Right cardiac atrium (tissue), 5 donors: ENCODE results near the gene RAB21. TPM values are rescaled to one million over a fixed set of nuclear protein-coding genes. Genes with fewer than 3 reads are reported as not detected.
"Not testable (repeated sequence)": the region's sequence is repeated elsewhere in the genome, so short reads cannot be mapped to it uniquely, and the experiment has no call there.

Experiments
- ATAC-seq, 2 donors: fragments of 200-7000 bp; cut with Tn5 transposase; one replicate each; pipeline versions ENCODE4 v1.8.0 to v1.9.1; 2020; ENCODE audit warnings: moderate library complexity in 2 of 2, mild to moderate bottlenecking in 1 of 2
- DNase-seq, 3 donors: peaks; one replicate each; pipeline ENCODE4 v3.0.0-alpha.2; 2020
- H3K27ac ChIP-seq: one replicate; pipeline ENCODE4 v1.5.1; 2013; ENCODE audit warnings: mild to moderate bottlenecking, low read length, control low read depth, moderate library complexity
- H3K27me3 ChIP-seq: one replicate; pipeline ENCODE4 v1.6.1; 2013; ENCODE audit not compliant: control insufficient read depth, insufficient read depth
- H3K4me1 ChIP-seq: one replicate; pipeline ENCODE4 v1.6.1; 2013; ENCODE audit warnings: low read length; ENCODE audit not compliant: control insufficient read depth, insufficient read depth
- H3K4me3 ChIP-seq: one replicate; pipeline ENCODE4 v1.5.1; 2013; ENCODE audit warnings: low read length, control low read depth
- H3K9me3 ChIP-seq: one replicate; pipeline ENCODE4 v1.6.1; 2013; ENCODE audit warnings: low read length; ENCODE audit not compliant: control insufficient read depth
- WGBS: extraction: QIAGEN DNeasy Blood & Tissue Kit; methylation state at CpG from one replicate; pipeline ENCODE4 v1.1.7; 2013; 5-methylcytosine and 5-hydroxymethylcytosine counted together
- intact Hi-C, 4 donors: fragments of 100-400 bp; cut with DNase I; formaldehyde crosslinking; loops; one replicate each; pipeline versions ENCODE4 v1.11.0 to v1.14.0; 2022 to 2023
- polyA plus RNA-seq: library from polyadenylated mRNA; stranded (reverse); fragments of 200-250 nt; gene quantifications from one replicate; pipeline ENCODE4 v1.2.3, GENCODE V29; 2013
- total RNA-seq, 4 donors: library from RNA; stranded (reverse); fragmentation: NEBNext Ultra II Directional; extraction: Animal tissue kit (Norgen Biotek cat#: 25700); gene quantifications; one replicate each; pipeline ENCODE4 v1.2.1, GENCODE V29; 2021
- donor health status: healthy with polysubstance abuse.
- donor health status: DM: no; HTN: yes; CAD: no.
- donor health status: DM: no; HTN: no; CAD: no.
- donor health status: DM: no; HTN: yes; CAD: no; lungs with severe emphysema.
- donor health status: DM: yes; HTN: yes; CAD: no.

Gene RAB21
- total and polyA plus RNA-seq, 5 donors: 51.1 to 152 (median 133) TPM

DNA sequence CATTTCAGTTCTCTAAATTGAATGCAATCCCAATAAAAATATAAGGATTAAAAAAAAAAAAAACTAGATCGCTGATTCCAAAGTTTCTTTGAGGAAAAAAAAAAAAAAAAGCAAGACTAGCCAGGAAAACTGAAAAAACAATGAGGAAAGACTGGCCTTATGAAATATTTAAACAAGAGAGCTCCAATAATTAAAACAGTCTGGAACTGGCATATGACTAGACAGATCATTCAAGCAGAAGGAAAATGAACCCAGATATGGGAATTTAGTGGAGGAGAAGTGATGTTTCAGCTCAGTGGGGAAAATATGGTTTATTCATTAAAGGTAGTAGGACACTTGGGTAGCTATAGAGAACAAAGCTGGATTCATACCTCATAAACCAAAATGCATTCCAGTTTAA lies 42.9 kb downstream of the RAB21 start:
- no peaks in the 10 kb centered on the region for H3K4me1 ChIP-seq

DNA sequence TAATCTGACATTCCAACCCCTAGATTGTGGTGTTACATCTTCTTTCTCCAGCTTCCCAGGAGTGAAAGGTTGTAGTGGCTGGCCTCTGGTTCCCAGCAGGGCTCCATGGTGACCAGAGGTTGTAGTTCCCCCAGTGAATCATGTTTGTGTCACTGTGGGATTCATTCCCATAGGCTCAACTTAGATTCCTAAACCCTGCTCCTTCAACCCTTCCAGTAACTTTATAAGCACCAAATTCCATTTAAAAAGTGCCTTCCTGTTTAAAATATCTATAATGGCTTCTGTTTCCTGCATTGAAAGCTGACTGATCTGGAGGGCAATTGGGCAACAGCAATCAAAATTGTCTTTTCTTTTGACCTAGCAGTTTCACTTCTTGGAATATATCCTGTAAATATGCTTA lies 44.4 kb downstream of the RAB21 start:
- Histone ChIP-seq H3K4me1 (no peaks in the 10 kb centered on the region), H3K9me3 (no peaks in the 10 kb centered on the region), H3K27ac (no peak overlapping the region), H3K4me3 (no peak overlapping the region), H3K27me3 (no peaks in the 10 kb centered on the region)
- ATAC-seq (no peak), DNase-seq (no peak)
- intact Hi-C loops: no loop called here

More for the DNA sequence above, 42.9 kb downstream of the RAB21 start:
- no peak overlapping the region for H3K27ac ChIP-seq
- H3K4me3 ChIP-seq: no peak overlapping the region
- H3K27me3 ChIP-seq: no peaks in the 10 kb centered on the region
- intact Hi-C loops: no loop called here
- ATAC-seq (no peak), DNase-seq (no peak)
- 69% methylated on average over 1 of the region's 1 CpG for WGBS
- H3K9me3 ChIP-seq: no peaks in the 10 kb centered on the region

DNA sequence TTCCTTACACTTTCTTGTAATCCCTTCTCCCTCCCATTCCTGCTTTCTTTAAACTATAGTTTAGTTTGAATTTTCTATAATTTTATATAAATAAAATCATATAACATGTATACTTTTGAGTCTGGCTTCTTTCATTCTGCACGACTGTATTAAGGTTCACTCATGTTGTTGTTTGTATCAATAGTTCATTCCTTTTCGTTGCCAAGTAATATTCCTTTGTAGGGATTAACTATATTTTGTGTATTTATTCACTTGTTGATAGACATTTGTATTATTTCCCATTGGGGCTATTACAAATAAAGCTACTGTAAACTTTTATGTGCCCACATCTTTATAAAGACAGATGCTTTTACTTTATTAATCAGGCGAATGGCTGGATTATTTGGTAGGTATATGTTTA lies 45.5 kb downstream of the RAB21 start:
- Histone ChIP-seq H3K27me3 (no peaks in the 10 kb centered on the region), H3K4me3 (no peak overlapping the region), H3K9me3 (no peaks in the 10 kb centered on the region), H3K4me1 (no peaks in the 10 kb centered on the region), H3K27ac (no peak overlapping the region)
- 88% methylated on average over 3 of the region's 3 CpGs for WGBS
- intact Hi-C loops: no loop called here
- no peak for ATAC-seq
- DNase-seq: no peak

DNA sequence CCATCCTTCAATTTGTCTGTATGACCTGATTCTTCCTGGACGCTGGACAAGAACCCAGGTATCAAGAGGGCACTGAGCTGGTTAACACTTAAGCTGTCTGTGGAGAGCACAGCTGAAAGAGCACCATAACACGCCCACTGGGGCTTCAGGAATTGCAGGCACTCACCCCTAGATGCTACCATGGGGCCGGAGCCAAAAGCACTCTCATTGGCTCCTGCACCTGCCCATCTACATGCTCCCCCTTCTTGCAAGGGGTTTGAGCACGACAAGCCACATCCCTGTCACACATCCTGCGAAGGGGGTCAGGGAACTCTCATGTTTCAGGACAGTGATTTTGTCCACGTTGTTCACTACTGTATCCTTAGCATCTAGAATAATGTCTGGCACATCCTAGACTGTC lies 49.8 kb downstream of the RAB21 start:
- Histone ChIP-seq H3K4me3 (no peak overlapping the region), H3K27me3 (no peaks in the 10 kb centered on the region), H3K9me3 (no peaks in the 10 kb centered on the region), H3K27ac (no peak overlapping the region), H3K4me1 (no peaks in the 10 kb centered on the region)
- intact Hi-C loops: no loop called here
- WGBS: 50% methylated on average over 6 of the region's 6 CpGs
- DNase-seq (no peak), ATAC-seq (no peak)

DNA sequence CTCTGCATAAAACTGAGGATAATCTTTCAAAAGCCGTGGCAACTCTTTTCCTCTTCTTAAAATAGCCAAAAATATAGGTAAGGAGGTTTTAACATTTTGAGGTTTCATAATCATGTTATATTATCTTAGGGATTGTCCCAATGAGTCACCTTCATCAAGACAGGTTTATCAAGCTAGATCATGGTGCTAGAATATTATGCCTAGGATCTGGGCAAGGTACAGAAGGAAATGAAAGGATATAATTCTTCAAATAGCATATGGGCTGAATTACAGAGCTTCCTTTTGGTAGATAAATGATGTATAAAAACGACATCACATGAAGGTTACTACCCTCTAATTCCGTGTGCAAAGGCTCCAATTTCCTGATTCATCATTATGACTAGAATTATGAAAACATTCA lies 56.3 kb downstream of the RAB21 start:
- ATAC-seq: no peak
- WGBS: 52% methylated on average over 3 of the region's 3 CpGs
- Histone ChIP-seq H3K4me3 (no peak overlapping the region), H3K27ac (no peak overlapping the region), H3K4me1 (no peaks in the 10 kb centered on the region), H3K27me3 (no peaks in the 10 kb centered on the region), H3K9me3 (no peaks in the 10 kb centered on the region)
- intact Hi-C loops: no loop called here
- no peak for DNase-seq

DNA sequence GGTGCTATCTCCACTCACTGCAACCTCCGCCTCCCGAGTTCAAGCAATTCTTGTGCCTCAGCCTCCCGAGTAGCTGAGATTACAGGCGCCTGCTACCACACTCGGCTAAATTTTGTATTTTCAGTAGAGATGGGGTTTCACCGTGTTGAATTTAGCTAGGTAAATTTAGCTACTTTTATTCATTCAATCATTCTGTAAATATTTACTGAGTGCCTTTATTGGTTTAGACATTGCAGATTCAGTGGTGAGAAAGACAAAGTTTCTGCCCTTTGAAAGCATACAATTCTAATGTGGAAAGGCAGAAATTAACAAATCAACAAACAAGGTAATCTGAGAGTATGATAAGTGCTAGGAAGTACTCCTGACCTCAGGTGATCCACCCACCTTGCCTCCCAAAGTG lies 60.6 kb downstream of the RAB21 start:
- 80% methylated on average over 6 of the region's 6 CpGs for WGBS
- intact Hi-C loops, DNase-seq, H3K9me3 ChIP-seq, H3K27me3 ChIP-seq, H3K4me3 ChIP-seq, H3K27ac ChIP-seq, ATAC-seq, H3K4me1 ChIP-seq: not testable (repeated sequence)

DNA sequence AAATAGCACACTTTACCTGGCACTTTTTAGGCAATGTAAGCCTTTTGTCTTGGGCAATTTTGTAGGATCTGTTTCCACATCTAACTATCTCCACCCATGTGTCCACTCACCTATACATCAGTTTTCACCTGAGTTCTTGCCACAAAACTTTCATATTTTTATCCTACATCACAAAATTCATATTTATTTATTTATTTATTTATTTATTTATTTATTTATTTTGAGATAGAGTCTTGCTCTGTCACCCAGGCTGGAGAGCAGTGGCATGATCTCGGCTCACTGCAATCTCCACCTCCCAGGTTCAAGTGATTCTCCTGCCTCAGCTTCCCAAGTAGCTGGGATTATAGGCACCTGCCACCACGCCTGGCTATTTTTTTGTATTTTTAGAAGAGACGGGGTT lies 67.4 kb downstream of the RAB21 start:
- H3K27ac ChIP-seq, DNase-seq, H3K4me1 ChIP-seq, intact Hi-C loops, H3K9me3 ChIP-seq, ATAC-seq, H3K4me3 ChIP-seq, H3K27me3 ChIP-seq: not testable (repeated sequence)
- 95% methylated on average over 3 of the region's 3 CpGs for WGBS

DNA sequence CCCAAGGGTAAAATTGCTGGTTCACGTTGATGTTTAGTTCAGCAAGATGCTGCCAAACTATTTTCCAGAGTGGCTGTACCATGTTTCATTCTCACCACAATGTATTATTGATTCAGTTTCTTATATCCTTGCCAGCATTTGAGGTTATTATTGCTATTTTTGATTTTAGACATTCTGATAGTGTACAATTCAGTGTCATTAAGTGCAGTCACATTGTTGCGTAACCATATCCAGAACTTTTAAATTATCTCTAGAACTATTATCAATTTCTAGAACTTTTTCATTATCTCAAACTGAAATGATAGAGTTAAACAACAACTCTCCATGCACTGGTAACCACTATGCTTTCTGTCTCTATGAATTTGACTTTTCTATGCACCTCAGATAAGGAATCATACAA lies 74.2 kb downstream of the RAB21 start:
- Histone ChIP-seq H3K4me1 (no peaks in the 10 kb centered on the region), H3K27ac (no peak overlapping the region), H3K9me3 (no peaks in the 10 kb centered on the region), H3K27me3 (no peaks in the 10 kb centered on the region), H3K4me3 (no peak overlapping the region)
- DNase-seq (no peak), ATAC-seq (no peak)
- WGBS: 90% methylated on average over 2 of the region's 2 CpGs
- intact Hi-C loops: no loop called here

DNA sequence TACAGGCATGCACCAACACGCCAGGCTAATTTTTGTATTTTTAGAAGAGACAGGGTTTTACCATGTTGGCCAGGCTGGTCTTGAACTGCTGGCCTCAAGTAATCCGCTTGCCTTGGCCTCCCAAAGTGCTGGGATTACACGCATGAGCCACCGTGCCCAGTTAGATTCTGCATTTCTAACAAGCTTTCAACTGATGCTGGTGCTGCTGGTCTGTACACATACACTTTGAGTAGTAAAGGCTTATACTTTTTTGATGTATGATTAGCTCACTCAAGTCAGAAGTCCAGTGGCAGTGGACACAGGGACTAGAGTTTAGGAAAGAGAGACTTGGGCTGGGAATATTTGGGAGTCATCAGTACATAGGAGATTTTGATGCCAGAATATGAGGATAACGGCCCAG lies 82.7 kb downstream of the RAB21 start:
- no peak for ATAC-seq
- WGBS: 91% methylated on average over 5 of the region's 5 CpGs
- intact Hi-C loops: no loop called here

DNA sequence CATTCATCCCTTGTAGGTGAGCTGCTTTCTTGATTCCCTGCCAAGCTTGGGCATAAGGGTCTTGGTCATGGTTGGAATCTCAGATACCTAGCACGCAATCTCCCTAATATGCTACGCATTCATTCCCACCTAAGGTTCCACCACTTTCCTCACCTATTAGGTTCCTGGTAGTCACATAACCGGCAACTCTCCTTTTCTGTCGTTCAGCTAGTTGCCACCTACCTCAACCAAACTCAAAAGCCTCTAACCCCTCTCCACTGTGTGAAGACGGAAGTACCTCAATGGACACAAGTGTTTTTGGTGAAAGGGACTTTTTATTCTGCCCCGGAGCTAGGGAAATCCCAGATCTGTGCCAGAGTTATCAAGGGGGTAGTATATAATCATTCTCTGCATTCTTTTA lies 83.6 kb downstream of the RAB21 start:
- H3K27ac ChIP-seq: no peak overlapping the region
- DNase-seq: no peak
- H3K27me3 ChIP-seq: no peaks in the 10 kb centered on the region
- ATAC-seq: no peak
- intact Hi-C loops: no loop called here
- 96% methylated on average over 6 of the region's 6 CpGs for WGBS
- H3K4me3 ChIP-seq: no peak overlapping the region
- no peaks in the 10 kb centered on the region for H3K9me3 ChIP-seq
- H3K4me1 ChIP-seq: no peaks in the 10 kb centered on the region

More for the DNA sequence above, 82.7 kb downstream of the RAB21 start:
- H3K27ac ChIP-seq: no peak overlapping the region
- H3K9me3 ChIP-seq: no peaks in the 10 kb centered on the region
- DNase-seq: no peak
- no peak overlapping the region for H3K4me3 ChIP-seq
- no peaks in the 10 kb centered on the region for H3K27me3 ChIP-seq
- H3K4me1 ChIP-seq: no peaks in the 10 kb centered on the region

DNA sequence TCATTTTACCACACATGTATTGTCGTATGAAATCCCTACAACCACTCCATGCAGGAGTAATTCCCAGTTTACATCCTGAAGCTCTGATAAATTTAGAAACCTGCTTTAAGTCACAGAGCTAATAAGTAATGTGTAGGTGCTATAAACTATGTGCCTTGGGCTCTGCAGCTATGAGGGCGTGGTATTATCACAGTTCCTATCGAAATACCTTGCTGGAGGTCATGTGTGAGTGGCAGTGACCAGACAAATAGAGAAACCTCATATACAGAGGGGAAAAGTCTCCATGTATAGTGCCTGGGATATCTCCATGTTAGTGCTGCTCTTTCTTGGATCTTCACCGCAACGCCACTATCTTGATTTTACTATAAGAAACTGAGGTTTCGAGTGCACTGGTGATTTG lies 84.0 kb downstream of the RAB21 start:
- H3K27me3 ChIP-seq: no peaks in the 10 kb centered on the region
- H3K4me3 ChIP-seq: no peak overlapping the region
- H3K27ac ChIP-seq: peak overlapping the region; percentile 97
- intact Hi-C loops: no loop called here
- no peak for ATAC-seq
- WGBS: 97% methylated on average over 6 of the region's 6 CpGs
- no peak for DNase-seq
- no peaks in the 10 kb centered on the region for H3K9me3 ChIP-seq
- H3K4me1 ChIP-seq: no peaks in the 10 kb centered on the region

DNA sequence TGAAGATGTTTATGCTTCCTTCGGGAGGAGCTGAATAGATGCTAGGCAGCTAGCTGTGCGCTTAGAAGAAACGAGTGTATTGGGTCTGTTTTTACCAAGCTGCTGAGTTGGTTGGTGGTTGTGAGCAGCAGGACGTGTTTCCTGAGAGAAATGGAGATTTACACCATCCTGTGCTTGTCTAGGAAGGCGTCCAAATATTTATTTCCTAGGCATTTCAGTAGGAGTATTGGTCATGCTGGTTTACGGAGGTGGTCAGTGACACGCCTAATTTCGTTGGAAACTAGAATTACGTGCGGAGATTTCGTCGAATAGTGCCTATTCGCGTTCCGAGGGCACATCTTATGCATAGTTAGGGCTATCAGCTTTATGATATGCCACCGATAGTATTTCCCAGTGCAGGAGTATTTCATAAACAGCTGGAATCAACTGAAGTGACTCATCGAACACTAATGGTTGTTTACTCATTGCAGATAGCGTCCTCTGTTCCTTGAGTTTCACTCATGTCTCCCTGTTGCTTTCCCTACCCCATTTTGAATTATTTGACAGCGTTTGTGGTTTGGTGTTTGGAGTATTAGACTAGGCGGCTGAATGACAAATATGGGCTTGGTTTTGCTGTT lies 85.7 kb downstream of the RAB21 start:
- intact Hi-C loops: loop anchor here in 1 of 4 donors (10.0 kb wide), 1 partner anchor 56 kb away; no protein-coding TSS in a partner anchor
- Histone ChIP-seq H3K27me3 (no peaks in the 10 kb centered on the region), H3K9me3 (no peaks in the 10 kb centered on the region), H3K4me3 (peak overlapping the region; percentile 89), H3K4me1 (peaks cover 2% of the 10 kb centered on the region), H3K27ac (peak overlapping the region; percentile 97)
- WGBS: 2% methylated on average over 20 of the region's 20 CpGs
- ATAC-seq (peak in 1 of 2 donors; percentile 73), DNase-seq (no peak)
